Measurements from ENCODE around the gene SOX1. TPM values are rescaled to one million over a fixed set of nuclear protein-coding genes. Genes with fewer than 3 reads are reported as not detected.

The SOX1 gene
- total and polyA plus RNA-seq, 2 donors (not counting 3 experiments of a cell fraction or from before 2014, with no cell fraction given): not detected

DNA sequence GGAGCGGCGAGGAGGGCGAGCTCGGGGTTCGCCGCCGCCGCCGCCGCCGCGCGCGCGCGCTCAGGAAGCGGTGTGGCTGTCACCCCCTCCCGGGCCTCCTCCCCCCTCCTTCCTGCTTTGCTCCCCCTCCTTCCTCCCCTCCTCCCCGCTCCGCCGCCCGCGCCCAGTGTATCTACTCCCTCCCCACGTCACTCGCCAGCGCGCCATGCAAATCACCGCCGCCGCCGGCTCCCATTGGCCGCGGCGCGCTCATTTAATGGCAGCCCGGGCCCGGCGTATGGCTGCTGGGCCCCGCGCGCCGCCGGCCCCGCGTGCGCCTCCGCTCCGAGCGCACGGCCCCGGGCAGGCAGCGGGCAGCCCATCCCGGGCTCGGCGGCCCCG lies 335 bp upstream of the SOX1 start:
- Histone ChIP-seq H3K79me2 (ENCODE audit: control insufficient read depth, insufficient read depth, low read length) (no peaks in the 10 kb centered on the region), H3K36me3 (ENCODE audit: control insufficient read depth in 2 of 2, extremely low read depth in 1 of 2, insufficient read depth in 2 of 2, low read length in 2 of 2) (no peaks in the 10 kb centered on the region), H3K27me3 (ENCODE audit: control insufficient read depth in 2 of 2, insufficient read depth in 2 of 2, low read length in 2 of 2) (peaks cover 73 to 84% of the 10 kb centered on the region in 2 experiments), H3K27ac (ENCODE audit: insufficient read depth, low read depth, low read length) (no peak overlapping the region), H3K4me3 (replicated peaks in 1 of 3; ENCODE audit: insufficient read depth in 1 of 3, low read depth in 1 of 3, low read length in 3 of 3) (no peak overlapping the region), H3K9me1 (replicated peaks; ENCODE audit: control insufficient read depth, extremely low read depth, insufficient read depth, low read length) (no peaks in the 10 kb centered on the region), H3K4me2 (ENCODE audit: insufficient read depth, low read length) (no peak overlapping the region), H3K9ac (replicated peaks; ENCODE audit: extremely low read depth, insufficient read depth, low read length) (no peak overlapping the region), H3K9me3 (replicated peaks; ENCODE audit: control insufficient read depth, insufficient read depth, low read length) (no peaks in the 10 kb centered on the region), H2AFZ (ENCODE audit: low read depth, low read length) (no peak overlapping the region), H3K4me1 (ENCODE audit: control insufficient read depth, extremely low read depth, insufficient read depth, low read length) (no peaks in the 10 kb centered on the region), H4K20me1 (replicated peaks; ENCODE audit: control insufficient read depth, extremely low read depth, insufficient read depth, low read length) (peaks cover 3% of the 10 kb centered on the region)
- BruUV-seq (replicated peaks): no TSS peak
- intact Hi-C loops (cut with micrococcal nuclease): loop anchor here (1.0 kb wide), 1 partner anchor 538 kb away; no protein-coding TSS in a partner anchor
- FAIRE-seq: no peak
- DNase-seq (ENCODE audit: low read depth, low spot score): no peak
- CTCF ChIA-PET: no interaction called here
- dilution Hi-C loops (cut with MboI; ENCODE audit: extremely low pct_ligation_motif_present, low sequenced_read_pairs): no loop called here
- no peak for TF ChIP-seq FOS (IDR thresholded peaks at IDR 0.05; ENCODE audit: borderline replicate concordance, insufficient read depth, low read length)
- TF ChIP-seq, protein P1, sequence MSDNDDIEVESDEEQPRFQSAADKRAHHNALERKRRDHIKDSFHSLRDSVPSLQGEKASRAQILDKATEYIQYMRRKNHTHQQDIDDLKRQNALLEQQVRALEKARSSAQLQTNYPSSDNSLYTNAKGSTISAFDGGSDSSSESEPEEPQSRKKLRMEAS (IDR thresholded peaks at IDR 0.05; ENCODE audit: insufficient read depth, insufficient read length): no peak
- TF ChIP-seq POLR2AphosphoS5 (IDR thresholded peaks at IDR 0.05; ENCODE audit: insufficient read depth, low read depth, low read length): no peak
- TF ChIP-seq JUN (IDR thresholded peaks at IDR 0.05; ENCODE audit: borderline replicate concordance, insufficient read depth, insufficient read length, low read depth): no peak
- no peak for TF ChIP-seq EZH2 (IDR thresholded peaks at IDR 0.05; ENCODE audit: borderline replicate concordance, low read depth, low read length, severe bottlenecking)
- TF ChIP-seq, protein P2, sequence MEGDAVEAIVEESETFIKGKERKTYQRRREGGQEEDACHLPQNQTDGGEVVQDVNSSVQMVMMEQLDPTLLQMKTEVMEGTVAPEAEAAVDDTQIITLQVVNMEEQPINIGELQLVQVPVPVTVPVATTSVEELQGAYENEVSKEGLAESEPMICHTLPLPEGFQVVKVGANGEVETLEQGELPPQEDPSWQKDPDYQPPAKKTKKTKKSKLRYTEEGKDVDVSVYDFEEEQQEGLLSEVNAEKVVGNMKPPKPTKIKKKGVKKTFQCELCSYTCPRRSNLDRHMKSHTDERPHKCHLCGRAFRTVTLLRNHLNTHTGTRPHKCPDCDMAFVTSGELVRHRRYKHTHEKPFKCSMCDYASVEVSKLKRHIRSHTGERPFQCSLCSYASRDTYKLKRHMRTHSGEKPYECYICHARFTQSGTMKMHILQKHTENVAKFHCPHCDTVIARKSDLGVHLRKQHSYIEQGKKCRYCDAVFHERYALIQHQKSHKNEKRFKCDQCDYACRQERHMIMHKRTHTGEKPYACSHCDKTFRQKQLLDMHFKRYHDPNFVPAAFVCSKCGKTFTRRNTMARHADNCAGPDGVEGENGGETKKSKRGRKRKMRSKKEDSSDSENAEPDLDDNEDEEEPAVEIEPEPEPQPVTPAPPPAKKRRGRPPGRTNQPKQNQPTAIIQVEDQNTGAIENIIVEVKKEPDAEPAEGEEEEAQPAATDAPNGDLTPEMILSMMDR (IDR thresholded peaks at IDR 0.05; ENCODE audit: extremely low read depth in 1 of 2, insufficient read depth in 1 of 2, low read depth in 1 of 2, low read length in 2 of 2): no peak
- POLR2A ChIA-PET: no interaction called here
